ENCODE measurements around the gene PDXP.

The PDXP gene

GRCh38 chr22:37664249-37665101 lies 6.0 kb downstream of the PDXP start:
- peaks cover 4% of the 10 kb centered on the region; the same call in 1 of the 2 replicates for H3F3A ChIP-seq (ENCODE audit: control insufficient read depth, insufficient read depth)
- no peaks in the 10 kb centered on the region for H3K27me3 ChIP-seq (ENCODE audit: control insufficient read depth, low read length)
- peaks cover 67% of the 10 kb centered on the region for H3K36me3 ChIP-seq (ENCODE audit: control insufficient read depth, low read length)
- no peak overlapping the region for H3K4me2 ChIP-seq (ENCODE audit: low read length)
- no peak overlapping the region for H3K27ac ChIP-seq (ENCODE audit: low read depth, low read length)
- H3K4me1 ChIP-seq (ENCODE audit: control insufficient read depth, low read length): peaks cover 30% of the 10 kb centered on the region
- TF ChIP-seq EZH2phosphoT487 (IDR thresholded peaks at IDR 0.05; ENCODE audit: borderline replicate concordance, low read length): no peak
- TF ChIP-seq CTCF (IDR thresholded peaks at IDR 0.05; ENCODE audit: low read depth, low read length, poor library complexity, severe bottlenecking): no peak
- no peaks in the 10 kb centered on the region for H3K9me3 ChIP-seq (ENCODE audit: control insufficient read depth, insufficient read depth, low read length)
- H3K79me2 ChIP-seq (ENCODE audit: control insufficient read depth, low read length): peaks cover 86% of the 10 kb centered on the region
- no peak overlapping the region for H3K4me3 ChIP-seq (ENCODE audit: low read length)
- H4K20me1 ChIP-seq (ENCODE audit: control insufficient read depth, insufficient read depth, low read depth, low read length): peaks cover 35% of the 10 kb centered on the region
- no peaks in the 10 kb centered on the region for H3K9me2 ChIP-seq (replicated peaks; ENCODE audit: control insufficient read depth, low read length)

GRCh38 chr22:37665487-37665886 lies 7.0 kb downstream of the PDXP start:
- no peak overlapping the region for H3K4me3 ChIP-seq (ENCODE audit: low read length)
- TF ChIP-seq EZH2phosphoT487 (IDR thresholded peaks at IDR 0.05; ENCODE audit: borderline replicate concordance, low read length) (no peak), CTCF (IDR thresholded peaks at IDR 0.05; ENCODE audit: low read depth, low read length, poor library complexity, severe bottlenecking) (no peak)
- peaks cover 20% of the 10 kb centered on the region for H3K4me1 ChIP-seq (ENCODE audit: control insufficient read depth, low read length)
- no peaks in the 10 kb centered on the region for H3K9me2 ChIP-seq (replicated peaks; ENCODE audit: control insufficient read depth, low read length)
- no peak overlapping the region for H3K27ac ChIP-seq (ENCODE audit: low read depth, low read length)
- H4K20me1 ChIP-seq (ENCODE audit: control insufficient read depth, insufficient read depth, low read depth, low read length): peaks cover 25% of the 10 kb centered on the region
- H3F3A ChIP-seq (ENCODE audit: control insufficient read depth, insufficient read depth): no peaks in the 10 kb centered on the region; the same call in 1 of the 2 replicates
- H3K27me3 ChIP-seq (ENCODE audit: control insufficient read depth, low read length): no peaks in the 10 kb centered on the region
- peaks cover 76% of the 10 kb centered on the region for H3K79me2 ChIP-seq (ENCODE audit: control insufficient read depth, low read length)
- H3K4me2 ChIP-seq (ENCODE audit: low read length): no peak overlapping the region
- H3K9me3 ChIP-seq (ENCODE audit: control insufficient read depth, insufficient read depth, low read length): no peaks in the 10 kb centered on the region
- H3K36me3 ChIP-seq (ENCODE audit: control insufficient read depth, low read length): peaks cover 59% of the 10 kb centered on the region

DNA sequence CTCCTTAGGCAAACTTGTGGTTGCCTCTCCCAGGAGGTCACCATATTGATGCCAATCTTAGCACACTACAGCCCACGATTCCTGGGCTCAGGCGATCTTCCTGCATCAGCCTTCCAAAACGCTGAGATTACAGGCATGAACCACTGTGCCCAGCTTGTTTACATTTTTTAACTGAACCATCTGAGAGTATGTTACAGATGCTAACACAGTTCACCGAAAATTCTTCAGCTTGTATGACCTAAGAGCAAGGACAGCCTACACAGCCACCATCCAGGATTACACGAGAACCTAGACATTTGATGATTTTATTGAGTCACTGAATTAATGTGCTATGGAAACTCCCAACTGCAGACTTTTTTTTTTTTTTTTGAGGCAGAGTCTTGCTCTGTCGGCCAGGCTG lies 11.1 kb downstream of the PDXP start:
- Histone ChIP-seq H3K27me3 (ENCODE audit: control insufficient read depth, low read length) (no peaks in the 10 kb centered on the region), H3K4me3 (ENCODE audit: low read length) (no peak overlapping the region), H3K79me2 (ENCODE audit: control insufficient read depth, low read length) (peaks cover 35% of the 10 kb centered on the region), H3K4me2 (ENCODE audit: low read length) (no peak overlapping the region), H3K9me3 (ENCODE audit: control insufficient read depth, insufficient read depth, low read length) (no peaks in the 10 kb centered on the region), H3K27ac (ENCODE audit: low read depth, low read length) (no peak overlapping the region), H3K9me2 (replicated peaks; ENCODE audit: control insufficient read depth, low read length) (no peaks in the 10 kb centered on the region), H4K20me1 (ENCODE audit: control insufficient read depth, insufficient read depth, low read depth, low read length) (peaks cover 3% of the 10 kb centered on the region), H3K4me1 (ENCODE audit: control insufficient read depth, low read length) (peaks cover 28% of the 10 kb centered on the region), H3F3A (ENCODE audit: control insufficient read depth, insufficient read depth) (peaks cover 8% of the 10 kb centered on the region; the same call in 1 of the 2 replicates), H3K36me3 (ENCODE audit: control insufficient read depth, low read length) (peaks cover 40% of the 10 kb centered on the region)
- TF ChIP-seq EZH2phosphoT487 (IDR thresholded peaks at IDR 0.05; ENCODE audit: borderline replicate concordance, low read length) (no peak), CTCF (IDR thresholded peaks at IDR 0.05; ENCODE audit: low read depth, low read length, poor library complexity, severe bottlenecking) (no peak)

Data from DOHH2 (cell line).